ENCODE results near the gene HLA-A. TPM values are rescaled to one million over a fixed set of nuclear protein-coding genes. Genes with fewer than 3 reads are reported as not detected.

Gene HLA-A
- total and polyA plus RNA-seq, 2 of the 13 experiments (the other 11 are each of a cell fraction or from before 2014, with no cell fraction given): 345 to 527 TPM

DNA sequence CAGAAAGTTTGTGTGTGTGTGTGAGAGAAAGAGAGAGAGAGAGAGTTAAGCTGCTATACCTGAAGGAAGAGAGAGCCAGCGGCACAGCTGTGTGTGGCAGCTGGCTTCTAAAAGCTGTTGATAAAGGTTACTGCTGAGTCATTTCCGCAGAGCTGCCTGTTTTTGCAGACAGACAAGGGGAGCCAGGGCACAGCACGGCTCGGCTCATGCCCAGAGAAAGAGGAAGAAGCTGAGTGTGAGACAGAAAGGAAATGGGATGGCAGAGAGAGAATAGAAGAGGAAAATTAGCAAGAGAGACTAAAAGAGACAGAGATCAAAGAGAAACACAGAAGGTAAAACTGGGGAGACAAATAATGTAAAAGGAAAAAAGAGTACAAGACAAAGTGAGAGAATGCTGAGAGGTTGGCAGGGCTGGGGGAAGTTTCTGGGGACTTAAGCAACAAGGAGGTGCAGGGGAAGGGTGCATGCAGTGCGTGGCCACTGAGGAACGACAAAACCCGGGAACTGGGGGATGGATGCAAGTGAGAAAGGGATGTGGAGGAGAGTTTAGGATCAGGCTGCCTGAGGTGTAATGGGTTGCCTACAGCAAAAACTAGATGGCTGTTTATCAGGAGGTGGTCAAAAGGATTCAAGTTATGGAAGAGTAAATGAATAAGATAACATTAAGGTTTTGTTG is 22.7 kb downstream of the HLA-A start (continued):
- no peak for TF ChIP-seq FOXM1 (CRISPR knock-in tag; IDR thresholded peaks at IDR 0.05)
- TF ChIP-seq ZNF549 (CRISPR knock-in tag; IDR thresholded peaks at IDR 0.05): no peak
- TF ChIP-seq CSRNP1 (CRISPR knock-in tag; IDR thresholded peaks at IDR 0.05): no peak
- no peak for TF ChIP-seq HOXA7 (CRISPR knock-in tag; IDR thresholded peaks at IDR 0.05)
- TF ChIP-seq, protein P1, sequence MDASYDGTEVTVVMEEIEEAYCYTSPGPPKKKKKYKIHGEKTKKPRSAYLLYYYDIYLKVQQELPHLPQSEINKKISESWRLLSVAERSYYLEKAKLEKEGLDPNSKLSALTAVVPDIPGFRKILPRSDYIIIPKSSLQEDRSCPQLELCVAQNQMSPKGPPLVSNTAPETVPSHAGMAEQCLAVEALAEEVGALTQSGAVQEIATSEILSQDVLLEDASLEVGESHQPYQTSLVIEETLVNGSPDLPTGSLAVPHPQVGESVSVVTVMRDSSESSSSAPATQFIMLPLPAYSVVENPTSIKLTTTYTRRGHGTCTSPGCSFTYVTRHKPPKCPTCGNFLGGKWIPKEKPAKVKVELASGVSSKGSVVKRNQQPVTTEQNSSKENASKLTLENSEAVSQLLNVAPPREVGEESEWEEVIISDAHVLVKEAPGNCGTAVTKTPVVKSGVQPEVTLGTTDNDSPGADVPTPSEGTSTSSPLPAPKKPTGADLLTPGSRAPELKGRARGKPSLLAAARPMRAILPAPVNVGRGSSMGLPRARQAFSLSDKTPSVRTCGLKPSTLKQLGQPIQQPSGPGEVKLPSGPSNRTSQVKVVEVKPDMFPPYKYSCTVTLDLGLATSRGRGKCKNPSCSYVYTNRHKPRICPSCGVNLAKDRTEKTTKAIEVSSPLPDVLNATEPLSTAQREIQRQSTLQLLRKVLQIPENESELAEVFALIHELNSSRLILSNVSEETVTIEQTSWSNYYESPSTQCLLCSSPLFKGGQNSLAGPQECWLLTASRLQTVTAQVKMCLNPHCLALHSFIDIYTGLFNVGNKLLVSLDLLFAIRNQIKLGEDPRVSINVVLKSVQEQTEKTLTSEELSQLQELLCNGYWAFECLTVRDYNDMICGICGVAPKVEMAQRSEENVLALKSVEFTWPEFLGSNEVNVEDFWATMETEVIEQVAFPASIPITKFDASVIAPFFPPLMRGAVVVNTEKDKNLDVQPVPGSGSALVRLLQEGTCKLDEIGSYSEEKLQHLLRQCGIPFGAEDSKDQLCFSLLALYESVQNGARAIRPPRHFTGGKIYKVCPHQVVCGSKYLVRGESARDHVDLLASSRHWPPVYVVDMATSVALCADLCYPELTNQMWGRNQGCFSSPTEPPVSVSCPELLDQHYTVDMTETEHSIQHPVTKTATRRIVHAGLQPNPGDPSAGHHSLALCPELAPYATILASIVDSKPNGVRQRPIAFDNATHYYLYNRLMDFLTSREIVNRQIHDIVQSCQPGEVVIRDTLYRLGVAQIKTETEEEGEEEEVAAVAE (CRISPR knock-in tag; IDR thresholded peaks at IDR 0.05; ENCODE audit: borderline replicate concordance): peak; percentile 89
- TF ChIP-seq TAF1 (CRISPR knock-in tag; IDR thresholded peaks at IDR 0.05): peak; percentile 98
- no peak for TF ChIP-seq SIX1 (CRISPR knock-in tag; IDR thresholded peaks at IDR 0.05; ENCODE audit: borderline replicate concordance)
- TF ChIP-seq, protein P2, sequence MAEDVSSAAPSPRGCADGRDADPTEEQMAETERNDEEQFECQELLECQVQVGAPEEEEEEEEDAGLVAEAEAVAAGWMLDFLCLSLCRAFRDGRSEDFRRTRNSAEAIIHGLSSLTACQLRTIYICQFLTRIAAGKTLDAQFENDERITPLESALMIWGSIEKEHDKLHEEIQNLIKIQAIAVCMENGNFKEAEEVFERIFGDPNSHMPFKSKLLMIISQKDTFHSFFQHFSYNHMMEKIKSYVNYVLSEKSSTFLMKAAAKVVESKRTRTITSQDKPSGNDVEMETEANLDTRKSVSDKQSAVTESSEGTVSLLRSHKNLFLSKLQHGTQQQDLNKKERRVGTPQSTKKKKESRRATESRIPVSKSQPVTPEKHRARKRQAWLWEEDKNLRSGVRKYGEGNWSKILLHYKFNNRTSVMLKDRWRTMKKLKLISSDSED (CRISPR knock-in tag; IDR thresholded peaks at IDR 0.05): no peak
- TF ChIP-seq NKX3-1 (CRISPR knock-in tag; IDR thresholded peaks at IDR 0.05): no peak
- TF ChIP-seq, protein P3, sequence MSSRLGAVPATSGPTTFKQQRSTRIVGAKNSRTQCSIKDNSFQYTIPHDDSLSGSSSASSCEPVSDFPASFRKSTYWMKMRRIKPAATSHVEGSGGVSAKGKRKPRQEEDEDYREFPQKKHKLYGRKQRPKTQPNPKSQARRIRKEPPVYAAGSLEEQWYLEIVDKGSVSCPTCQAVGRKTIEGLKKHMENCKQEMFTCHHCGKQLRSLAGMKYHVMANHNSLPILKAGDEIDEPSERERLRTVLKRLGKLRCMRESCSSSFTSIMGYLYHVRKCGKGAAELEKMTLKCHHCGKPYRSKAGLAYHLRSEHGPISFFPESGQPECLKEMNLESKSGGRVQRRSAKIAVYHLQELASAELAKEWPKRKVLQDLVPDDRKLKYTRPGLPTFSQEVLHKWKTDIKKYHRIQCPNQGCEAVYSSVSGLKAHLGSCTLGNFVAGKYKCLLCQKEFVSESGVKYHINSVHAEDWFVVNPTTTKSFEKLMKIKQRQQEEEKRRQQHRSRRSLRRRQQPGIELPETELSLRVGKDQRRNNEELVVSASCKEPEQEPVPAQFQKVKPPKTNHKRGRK (CRISPR knock-in tag; IDR thresholded peaks at IDR 0.05): peak; percentile 95
- TF ChIP-seq ZNF616 (CRISPR knock-in tag; IDR thresholded peaks at IDR 0.05; ENCODE audit: low read depth): no peak
- TF ChIP-seq, protein P4, sequence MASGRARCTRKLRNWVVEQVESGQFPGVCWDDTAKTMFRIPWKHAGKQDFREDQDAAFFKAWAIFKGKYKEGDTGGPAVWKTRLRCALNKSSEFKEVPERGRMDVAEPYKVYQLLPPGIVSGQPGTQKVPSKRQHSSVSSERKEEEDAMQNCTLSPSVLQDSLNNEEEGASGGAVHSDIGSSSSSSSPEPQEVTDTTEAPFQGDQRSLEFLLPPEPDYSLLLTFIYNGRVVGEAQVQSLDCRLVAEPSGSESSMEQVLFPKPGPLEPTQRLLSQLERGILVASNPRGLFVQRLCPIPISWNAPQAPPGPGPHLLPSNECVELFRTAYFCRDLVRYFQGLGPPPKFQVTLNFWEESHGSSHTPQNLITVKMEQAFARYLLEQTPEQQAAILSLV (CRISPR knock-in tag; IDR thresholded peaks at IDR 0.05; ENCODE audit: borderline replicate concordance): 0 out of 2 replicates have a peak, but pooled peaks have one; percentile 47
- no peak for TF ChIP-seq ZNF383 (CRISPR knock-in tag; IDR thresholded peaks at IDR 0.05; ENCODE audit: borderline replicate concordance)
- TF ChIP-seq ONECUT2 (CRISPR knock-in tag; IDR thresholded peaks at IDR 0.05): no peak
- peak; percentile 66 for TF ChIP-seq TFDP2 (CRISPR knock-in tag; IDR thresholded peaks at IDR 0.05)
- no peak for TF ChIP-seq ZNF713 (CRISPR knock-in tag; IDR thresholded peaks at IDR 0.05)
- no peak for TF ChIP-seq MYNN (CRISPR knock-in tag; IDR thresholded peaks at IDR 0.05; ENCODE audit: low read depth)
- no peak for TF ChIP-seq ZMYM4 (CRISPR knock-in tag; IDR thresholded peaks at IDR 0.05)

Measured in HepG2 (cell line).